GM23338 (cell line): ENCODE measurements around the gene PACS2. TPM values are rescaled to one million over a fixed set of nuclear protein-coding genes. Genes with fewer than 3 reads are reported as not detected.
"Not testable (repeated sequence)": the region's sequence is repeated elsewhere in the genome, so short reads cannot be mapped to it uniquely, and the experiment has no call there.

Experiments
- ATAC-seq: fragments of 200-7000 bp; cut with Tn5 transposase; 3 replicates; pipeline ENCODE4 v1.9.1; 2020
- DNase-seq: peaks from one replicate; pipeline ENCODE4 v3.0.0-alpha.2; 2015; ENCODE audit warnings: low spot score
- H2AFZ ChIP-seq: fragments of 200-600 bp; sonication (generic); 2 replicates; pipeline ENCODE4 v1.8.0; 2016; ENCODE audit warnings: antibody characterized with exemption, mild to moderate bottlenecking, moderate library complexity
- H3F3A ChIP-seq: fragments of 200-600 bp; sonication (generic); replicated peaks from 2 replicates; pipeline ENCODE4 v1.8.0; 2017; ENCODE audit warnings: antibody characterized with exemption, mixed run types, low read depth
- H3K27ac ChIP-seq: fragments of 200-600 bp; sonication (generic); 2 replicates; pipeline ENCODE4 v1.6.1; 2016; ENCODE audit warnings: low read depth
- H3K27me3 ChIP-seq: fragments of 200-600 bp; sonication (generic); 2 replicates; pipeline ENCODE4 v1.8.0; 2016; ENCODE audit warnings: mild to moderate bottlenecking, mixed run types, moderate library complexity; ENCODE audit not compliant: insufficient read depth
- H3K36me3 ChIP-seq: fragments of 200-600 bp; sonication (generic); 2 replicates; pipeline ENCODE4 v1.8.0; 2016; ENCODE audit warnings: mild to moderate bottlenecking; ENCODE audit not compliant: insufficient read depth
- H3K4me1 ChIP-seq: fragments of 200-600 bp; sonication (generic); 2 replicates; pipeline ENCODE4 v1.8.0; 2016; ENCODE audit warnings: mild to moderate bottlenecking, moderate library complexity; ENCODE audit not compliant: insufficient read depth
- H3K4me2 ChIP-seq: fragments of 200-600 bp; sonication (generic); 2 replicates; pipeline ENCODE4 v1.7.1; 2017; ENCODE audit warnings: mixed run types
- H3K4me3 ChIP-seq: fragments of 200-600 bp; sonication (generic); 2 replicates; pipeline ENCODE4 v1.6.1; 2016; ENCODE audit warnings: mixed run types
- H3K79me2 ChIP-seq: fragments of 200-600 bp; sonication (generic); replicated peaks from 2 replicates; pipeline ENCODE4 v1.8.0; 2017; ENCODE audit warnings: mild to moderate bottlenecking; ENCODE audit not compliant: insufficient read depth
- H3K9me2 ChIP-seq: fragments of 200-600 bp; sonication (generic); 2 replicates; pipeline ENCODE4 v1.8.0; 2017; ENCODE audit not compliant: insufficient read depth
- H4K20me1 ChIP-seq: fragments of 200-600 bp; sonication (generic); replicated peaks from 2 replicates; pipeline ENCODE4 v1.8.0; 2017; ENCODE audit warnings: mild to moderate bottlenecking; ENCODE audit not compliant: insufficient read depth
- H3K27ac Mint-ChIP-seq: 2 replicates; pipeline ENCODE4 v1.8.0; 2020; ENCODE audit warnings: inconsistent platforms, mild to moderate bottlenecking, moderate library complexity, mixed read lengths
- H3K27me3 Mint-ChIP-seq: 3 replicates; pipeline ENCODE4 v1.8.0; 2022; ENCODE audit warnings: low read depth, mild to moderate bottlenecking, moderate library complexity, mixed read lengths, inconsistent platforms; ENCODE audit not compliant: insufficient read depth, poor library complexity
- H3K36me3 Mint-ChIP-seq: 3 replicates; pipeline ENCODE4 v1.8.0; 2021; ENCODE audit warnings: low read depth, mild to moderate bottlenecking, inconsistent platforms, moderate library complexity, mixed read lengths
- H3K4me1 Mint-ChIP-seq: 3 replicates; pipeline ENCODE4 v1.8.0; 2020; ENCODE audit warnings: mild to moderate bottlenecking, inconsistent platforms, mixed read lengths
- H3K4me3 Mint-ChIP-seq: 3 replicates; pipeline ENCODE4 v1.8.0; 2021; ENCODE audit warnings: moderate library complexity, mild to moderate bottlenecking, inconsistent platforms, mixed read lengths
- H3K9me3 Mint-ChIP-seq: 3 replicates; pipeline ENCODE4 v1.8.0; 2020; ENCODE audit warnings: moderate library complexity, mild to moderate bottlenecking, inconsistent platforms, mixed read lengths
- POLR2AphosphoS5 ChIP-seq: IDR thresholded peaks from 2 replicates; pipeline ENCODE4 v1.6.1; 2016; ENCODE audit warnings: antibody characterized with exemption, low read depth
- ZNF331 ChIP-seq: fragments of 250-450 bp; sonication (Bioruptor Pico); IDR thresholded peaks from 2 replicates; pipeline ENCODE4 v1.5.0; 2020; ENCODE audit warnings: low read depth, mild to moderate bottlenecking, moderate library complexity
- polyA plus RNA-seq: library from polyadenylated mRNA; unstranded; fragments of >200 nt; fragmentation: Nextera tagmentation; extraction: Ambion mirVana; gene quantifications from 2 replicates; pipeline ENCODE4 v1.2.1, GENCODE V29; 2016
- total RNA-seq: library from RNA; depleted of rRNA; stranded (reverse); fragments of >200 nt; shearing (Covaris generic); gene quantifications from 2 replicates; pipeline ENCODE4 v1.2.3, GENCODE V29; 2014
- TF ChIP-seq, protein P1 (sequence below): fragments of 250-450 bp; sonication (Bioruptor Pico); IDR thresholded peaks from 2 replicates; pipeline ENCODE4 v1.5.0; 2020; ENCODE audit warnings: mild to moderate bottlenecking, moderate library complexity

Gene PACS2
- total and polyA plus RNA-seq, 2 experiments from 2014 or later = 22.5 to 79.0 TPM

GRCh38 chr14:105358943-105359342 lies 44.4 kb downstream of the PACS2 start (continued):
- TF ChIP-seq, protein P1, sequence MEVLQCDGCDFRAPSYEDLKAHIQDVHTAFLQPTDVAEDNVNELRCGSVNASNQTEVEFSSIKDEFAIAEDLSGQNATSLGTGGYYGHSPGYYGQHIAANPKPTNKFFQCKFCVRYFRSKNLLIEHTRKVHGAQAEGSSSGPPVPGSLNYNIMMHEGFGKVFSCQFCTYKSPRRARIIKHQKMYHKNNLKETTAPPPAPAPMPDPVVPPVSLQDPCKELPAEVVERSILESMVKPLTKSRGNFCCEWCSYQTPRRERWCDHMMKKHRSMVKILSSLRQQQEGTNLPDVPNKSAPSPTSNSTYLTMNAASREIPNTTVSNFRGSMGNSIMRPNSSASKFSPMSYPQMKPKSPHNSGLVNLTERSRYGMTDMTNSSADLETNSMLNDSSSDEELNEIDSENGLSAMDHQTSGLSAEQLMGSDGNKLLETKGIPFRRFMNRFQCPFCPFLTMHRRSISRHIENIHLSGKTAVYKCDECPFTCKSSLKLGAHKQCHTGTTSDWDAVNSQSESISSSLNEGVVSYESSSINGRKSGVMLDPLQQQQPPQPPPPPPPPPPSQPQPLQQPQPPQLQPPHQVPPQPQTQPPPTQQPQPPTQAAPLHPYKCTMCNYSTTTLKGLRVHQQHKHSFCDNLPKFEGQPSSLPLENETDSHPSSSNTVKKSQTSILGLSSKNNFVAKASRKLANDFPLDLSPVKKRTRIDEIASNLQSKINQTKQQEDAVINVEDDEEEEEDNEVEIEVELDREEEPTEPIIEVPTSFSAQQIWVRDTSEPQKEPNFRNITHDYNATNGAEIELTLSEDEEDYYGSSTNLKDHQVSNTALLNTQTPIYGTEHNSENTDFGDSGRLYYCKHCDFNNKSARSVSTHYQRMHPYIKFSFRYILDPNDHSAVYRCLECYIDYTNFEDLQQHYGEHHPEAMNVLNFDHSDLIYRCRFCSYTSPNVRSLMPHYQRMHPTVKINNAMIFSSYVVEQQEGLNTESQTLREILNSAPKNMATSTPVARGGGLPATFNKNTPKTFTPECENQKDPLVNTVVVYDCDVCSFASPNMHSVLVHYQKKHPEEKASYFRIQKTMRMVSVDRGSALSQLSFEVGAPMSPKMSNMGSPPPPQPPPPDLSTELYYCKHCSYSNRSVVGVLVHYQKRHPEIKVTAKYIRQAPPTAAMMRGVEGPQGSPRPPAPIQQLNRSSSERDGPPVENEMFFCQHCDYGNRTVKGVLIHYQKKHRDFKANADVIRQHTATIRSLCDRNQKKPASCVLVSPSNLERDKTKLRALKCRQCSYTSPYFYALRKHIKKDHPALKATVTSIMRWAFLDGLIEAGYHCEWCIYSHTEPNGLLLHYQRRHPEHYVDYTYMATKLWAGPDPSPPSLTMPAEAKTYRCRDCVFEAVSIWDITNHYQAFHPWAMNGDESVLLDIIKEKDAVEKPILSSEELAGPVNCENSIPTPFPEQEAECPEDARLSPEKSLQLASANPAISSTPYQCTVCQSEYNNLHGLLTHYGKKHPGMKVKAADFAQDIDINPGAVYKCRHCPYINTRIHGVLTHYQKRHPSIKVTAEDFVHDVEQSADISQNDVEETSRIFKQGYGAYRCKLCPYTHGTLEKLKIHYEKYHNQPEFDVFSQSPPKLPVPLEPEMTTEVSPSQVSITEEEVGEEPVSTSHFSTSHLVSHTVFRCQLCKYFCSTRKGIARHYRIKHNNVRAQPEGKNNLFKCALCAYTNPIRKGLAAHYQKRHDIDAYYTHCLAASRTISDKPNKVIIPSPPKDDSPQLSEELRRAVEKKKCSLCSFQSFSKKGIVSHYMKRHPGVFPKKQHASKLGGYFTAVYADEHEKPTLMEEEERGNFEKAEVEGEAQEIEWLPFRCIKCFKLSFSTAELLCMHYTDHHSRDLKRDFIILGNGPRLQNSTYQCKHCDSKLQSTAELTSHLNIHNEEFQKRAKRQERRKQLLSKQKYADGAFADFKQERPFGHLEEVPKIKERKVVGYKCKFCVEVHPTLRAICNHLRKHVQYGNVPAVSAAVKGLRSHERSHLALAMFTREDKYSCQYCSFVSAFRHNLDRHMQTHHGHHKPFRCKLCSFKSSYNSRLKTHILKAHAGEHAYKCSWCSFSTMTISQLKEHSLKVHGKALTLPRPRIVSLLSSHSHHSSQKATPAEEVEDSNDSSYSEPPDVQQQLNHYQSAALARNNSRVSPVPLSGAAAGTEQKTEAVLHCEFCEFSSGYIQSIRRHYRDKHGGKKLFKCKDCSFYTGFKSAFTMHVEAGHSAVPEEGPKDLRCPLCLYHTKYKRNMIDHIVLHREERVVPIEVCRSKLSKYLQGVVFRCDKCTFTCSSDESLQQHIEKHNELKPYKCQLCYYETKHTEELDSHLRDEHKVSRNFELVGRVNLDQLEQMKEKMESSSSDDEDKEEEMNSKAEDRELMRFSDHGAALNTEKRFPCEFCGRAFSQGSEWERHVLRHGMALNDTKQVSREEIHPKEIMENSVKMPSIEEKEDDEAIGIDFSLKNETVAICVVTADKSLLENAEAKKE (CRISPR knock-in tag) = no peak
- TF ChIP-seq POLR2AphosphoS5 = no peak
- no peak for TF ChIP-seq ZNF331 (CRISPR knock-in tag)

GRCh38 chr14:105361412-105361811 lies 46.9 kb downstream of the PACS2 start:
- H3K9me3 Mint-ChIP-seq, H3K36me3 Mint-ChIP-seq, H3K4me2 ChIP-seq, H2AFZ ChIP-seq, H3K27ac ChIP-seq, ATAC-seq, H3K36me3 ChIP-seq, H3K9me2 ChIP-seq, H3K4me3 ChIP-seq, H3K4me1 ChIP-seq, DNase-seq, H3K27me3 ChIP-seq, H3K79me2 ChIP-seq, H4K20me1 ChIP-seq, H3K4me3 Mint-ChIP-seq, H3F3A ChIP-seq, H3K27ac Mint-ChIP-seq: not testable (repeated sequence)
- peaks cover 14% of the 10 kb centered on the region for H3K4me1 Mint-ChIP-seq
- peaks cover 27% of the 10 kb centered on the region for H3K27me3 Mint-ChIP-seq
